IPS DF 6.9 (cell line): ENCODE data around the gene FBLN2.

Source experiments
- DNase-seq: peaks from one replicate; pipeline ENCODE4 v3.0.0-alpha.2; 2013; ENCODE audit warnings: low read depth, low spot score
- H3K27ac ChIP-seq: one replicate; pipeline ENCODE4 v1.5.1; 2013; ENCODE audit warnings: low read length, control low read depth
- H3K27me3 ChIP-seq: 2 replicates; pipeline ENCODE4 v1.6.1; 2013; ENCODE audit warnings: mild to moderate bottlenecking, low read length; ENCODE audit not compliant: control insufficient read depth, insufficient read depth
- H3K36me3 ChIP-seq: 2 replicates; pipeline ENCODE4 v1.6.1; 2013; ENCODE audit warnings: low read length; ENCODE audit not compliant: control insufficient read depth, insufficient read depth
- H3K4me1 ChIP-seq: 2 replicates; pipeline ENCODE4 v1.6.1; 2013; ENCODE audit warnings: low read length; ENCODE audit not compliant: control insufficient read depth, insufficient read depth
- H3K4me3 ChIP-seq: 2 replicates; pipeline ENCODE4 v1.5.1; 2013; ENCODE audit warnings: mild to moderate bottlenecking, low read length
- H3K9me3 ChIP-seq: 2 replicates; pipeline ENCODE4 v1.6.1; 2013; ENCODE audit warnings: low read length, inconsistent platforms; ENCODE audit not compliant: control insufficient read depth, insufficient read depth
- WGBS: extraction: QIAGEN DNeasy Blood & Tissue Kit; methylation state at CpG from one replicate; pipeline ENCODE4 v1.1.7; 2013; ENCODE audit warnings: mixed read lengths, missing lambda C conversion rate; ENCODE audit not compliant: insufficient read length, insufficient coverage; 5-methylcytosine and 5-hydroxymethylcytosine counted together

Gene FBLN2

DNA sequence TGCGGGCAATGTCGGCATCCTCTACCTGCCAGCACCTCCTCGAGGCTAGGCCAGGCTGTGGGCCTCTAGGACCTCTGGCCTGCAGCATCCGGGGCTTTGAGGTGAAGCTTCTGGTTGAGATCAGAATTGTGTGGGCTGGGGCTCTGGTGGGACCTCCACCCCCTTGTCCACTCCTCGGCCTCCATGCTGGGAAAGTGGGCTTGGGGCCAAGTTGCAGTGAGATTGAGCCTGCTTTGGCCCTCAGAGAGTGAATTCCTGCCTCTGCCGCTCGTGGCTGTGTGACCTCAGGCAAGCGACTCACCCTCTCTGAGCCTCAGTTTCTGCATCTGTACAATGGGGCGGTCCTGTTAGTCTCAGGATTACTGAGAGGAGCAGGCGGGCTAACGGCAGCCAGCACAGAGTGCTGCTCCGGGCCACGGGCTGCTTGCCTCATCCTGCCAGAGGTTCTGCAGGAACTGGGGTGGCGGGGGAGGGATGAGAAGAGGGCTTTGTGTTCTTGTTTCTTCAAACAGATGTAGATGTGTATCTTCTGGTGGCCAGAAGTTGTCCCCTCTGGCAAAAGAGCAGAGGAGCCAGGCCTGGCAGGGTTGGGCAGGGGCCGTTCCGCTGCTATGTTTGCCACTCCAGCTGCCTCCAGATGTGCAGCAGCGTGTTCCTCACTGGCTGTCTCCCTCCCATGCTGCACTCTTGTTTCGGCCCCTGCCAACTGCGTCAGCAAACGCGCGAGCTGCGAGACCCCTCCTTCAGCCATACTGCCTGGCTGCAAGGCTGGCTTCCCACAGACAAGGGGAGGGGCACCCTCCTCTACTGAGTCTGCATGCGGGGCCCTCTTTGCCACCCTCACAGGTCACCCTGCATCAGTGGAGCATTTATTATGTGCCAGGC is 33.7 kb downstream of the FBLN2 start:
- Histone ChIP-seq H3K36me3 (no peaks in the 10 kb centered on the region), H3K27ac (no peak overlapping the region), H3K9me3 (no peaks in the 10 kb centered on the region), H3K4me3 (no peak overlapping the region), H3K27me3 (no peaks in the 10 kb centered on the region), H3K4me1 (no peaks in the 10 kb centered on the region)
- no CpG with 5 or more reads among the region's 24 CpGs for WGBS
- no peak for DNase-seq

- Histone ChIP-seq H3K9me3 (no peaks in the 10 kb centered on the region), H3K4me1 (peaks cover 6% of the 10 kb centered on the region), H3K4me3 (no peak overlapping the region), H3K27ac (no peak overlapping the region), H3K27me3 (no peaks in the 10 kb centered on the region), H3K36me3 (no peaks in the 10 kb centered on the region)
- DNase-seq: no peak
- WGBS: no CpG with 5 or more reads among the region's 15 CpGs
Observed at GRCh38 chr3:13583251-13584180, 34.6 kb downstream of the FBLN2 start.

DNA sequence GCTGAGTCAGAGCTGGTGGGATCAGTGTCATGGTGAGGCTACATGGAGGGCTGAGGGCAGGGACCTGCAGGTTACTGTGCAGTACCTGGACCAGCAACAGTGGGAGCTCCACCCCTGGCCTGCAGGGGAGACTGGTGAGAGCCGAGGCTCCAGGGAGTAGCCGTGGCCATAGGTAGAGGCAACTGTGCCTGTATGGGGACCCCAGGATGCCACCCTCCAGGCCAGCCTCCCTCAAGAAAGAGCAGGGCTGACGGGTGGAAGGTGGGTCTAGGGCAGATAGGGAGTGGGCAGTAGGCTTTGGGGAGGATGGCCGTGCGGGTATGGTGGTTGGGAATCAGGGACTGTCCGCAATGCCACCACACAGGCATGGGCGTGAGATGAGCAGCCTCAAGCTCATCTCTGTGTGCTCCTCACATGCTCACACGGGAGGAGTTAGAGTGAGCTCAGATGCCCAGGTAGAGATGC is 35.5 kb downstream of the FBLN2 start:
- Histone ChIP-seq H3K9me3 (no peaks in the 10 kb centered on the region), H3K4me3 (no peak overlapping the region), H3K4me1 (peaks cover 6% of the 10 kb centered on the region), H3K36me3 (no peaks in the 10 kb centered on the region), H3K27me3 (no peaks in the 10 kb centered on the region), H3K27ac (no peak overlapping the region)
- no peak for DNase-seq
- WGBS: no CpG with 5 or more reads among the region's 8 CpGs

DNA sequence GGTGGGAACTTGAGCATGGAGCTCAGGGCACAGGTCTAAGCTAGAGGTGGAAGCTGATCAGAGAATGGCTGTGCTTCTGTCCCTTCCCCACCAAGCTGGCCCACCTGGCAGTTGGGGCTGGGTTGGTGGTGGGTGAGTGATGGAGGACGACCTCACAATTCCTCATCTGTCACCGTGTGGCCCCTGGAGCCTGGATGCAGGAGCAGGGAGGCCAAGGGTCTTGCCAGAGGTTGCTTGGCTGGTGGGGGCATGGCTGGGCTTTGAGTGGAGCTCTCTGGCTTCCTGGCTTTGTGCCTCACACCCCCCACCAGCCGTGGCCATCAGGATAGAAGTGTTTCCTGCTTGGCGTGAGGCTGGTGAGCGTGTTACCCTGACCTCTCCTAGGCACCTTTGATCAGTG is 36.0 kb downstream of the FBLN2 start:
- no peaks in the 10 kb centered on the region for H3K27me3 ChIP-seq
- H3K27ac ChIP-seq: no peak overlapping the region
- no peak for DNase-seq
- H3K9me3 ChIP-seq: no peaks in the 10 kb centered on the region
- peaks cover 6% of the 10 kb centered on the region for H3K4me1 ChIP-seq
- no peaks in the 10 kb centered on the region for H3K36me3 ChIP-seq
- no CpG with 5 or more reads among the region's 5 CpGs for WGBS
- no peak overlapping the region for H3K4me3 ChIP-seq

DNA sequence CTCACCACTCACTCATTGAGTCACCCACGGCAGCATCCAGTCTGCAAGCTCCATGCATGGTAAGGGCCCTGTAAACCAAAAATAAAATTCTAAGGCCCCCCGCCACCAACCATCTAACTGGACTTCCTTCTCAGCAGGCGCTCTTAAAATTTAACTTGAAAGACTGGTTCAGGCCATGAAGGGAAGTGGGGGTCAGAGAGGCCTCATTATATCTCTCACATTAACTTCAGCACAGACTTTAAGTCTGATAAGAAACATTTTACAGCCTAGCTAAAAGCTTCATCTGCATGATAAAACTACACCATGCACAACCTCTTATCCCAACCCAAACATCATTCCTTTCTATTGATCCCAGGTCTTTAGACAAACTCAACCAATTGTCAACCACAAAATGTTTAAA is 38.5 kb downstream of the FBLN2 start:
- no peak overlapping the region for H3K4me3 ChIP-seq
- no peak for DNase-seq
- no peaks in the 10 kb centered on the region for H3K9me3 ChIP-seq
- WGBS: no CpG with 5 or more reads among the region's 3 CpGs
- no peak overlapping the region for H3K27ac ChIP-seq
- H3K36me3 ChIP-seq: no peaks in the 10 kb centered on the region
- no peaks in the 10 kb centered on the region for H3K27me3 ChIP-seq
- H3K4me1 ChIP-seq: peaks cover 6% of the 10 kb centered on the region

- Histone ChIP-seq H3K27ac (no peak overlapping the region), H3K9me3 (no peaks in the 10 kb centered on the region), H3K4me3 (no peak overlapping the region), H3K4me1 (peaks cover 6% of the 10 kb centered on the region), H3K27me3 (no peaks in the 10 kb centered on the region), H3K36me3 (no peaks in the 10 kb centered on the region)
- WGBS: no CpG with 5 or more reads among the region's 16 CpGs
- no peak for DNase-seq
Observed at GRCh38 chr3:13588221-13588701, 39.3 kb downstream of the FBLN2 start.

DNA sequence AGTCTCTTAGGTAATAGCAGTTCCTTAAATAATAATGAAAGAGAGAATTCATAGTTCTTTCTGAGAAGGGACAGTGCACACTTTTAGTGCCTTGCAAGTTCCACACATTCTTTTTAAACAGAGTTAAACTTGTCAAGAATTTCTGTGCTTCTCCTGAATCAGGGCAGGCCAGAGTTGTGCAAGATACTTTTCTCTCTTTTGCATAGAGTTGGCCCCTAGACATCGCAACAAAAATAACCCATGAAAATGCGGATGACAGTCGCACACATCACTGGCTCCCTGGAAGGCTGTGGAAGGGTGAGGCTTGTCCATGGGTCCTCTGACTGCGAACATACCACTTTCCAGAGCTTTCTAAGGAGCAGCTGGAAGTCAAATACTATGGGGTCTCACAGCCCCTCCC is 40.1 kb downstream of the FBLN2 start:
- DNase-seq: no peak
- no peaks in the 10 kb centered on the region for H3K27me3 ChIP-seq
- H3K4me3 ChIP-seq: no peak overlapping the region
- no peak overlapping the region for H3K27ac ChIP-seq
- H3K9me3 ChIP-seq: no peaks in the 10 kb centered on the region
- no peaks in the 10 kb centered on the region for H3K36me3 ChIP-seq
- WGBS: no CpG with 5 or more reads among the region's 4 CpGs
- peaks cover 6% of the 10 kb centered on the region for H3K4me1 ChIP-seq

GRCh38 chr3:13590841-13591520 is 42.1 kb downstream of the FBLN2 start:
- DNase-seq: no peak
- H3K27ac ChIP-seq: no peak overlapping the region
- no peak overlapping the region for H3K4me3 ChIP-seq
- no peaks in the 10 kb centered on the region for H3K9me3 ChIP-seq
- peaks cover 6% of the 10 kb centered on the region for H3K4me1 ChIP-seq
- H3K27me3 ChIP-seq: no peaks in the 10 kb centered on the region
- WGBS: no CpG with 5 or more reads among the region's 3 CpGs
- no peaks in the 10 kb centered on the region for H3K36me3 ChIP-seq

GRCh38 chr3:13593615-13594014 is 44.7 kb downstream of the FBLN2 start:
- no peaks in the 10 kb centered on the region for H3K36me3 ChIP-seq
- WGBS: no CpG with 5 or more reads among the region's 10 CpGs
- no peak for DNase-seq
- no peaks in the 10 kb centered on the region for H3K9me3 ChIP-seq
- no peak overlapping the region for H3K4me3 ChIP-seq
- H3K27me3 ChIP-seq: no peaks in the 10 kb centered on the region
- H3K4me1 ChIP-seq: no peaks in the 10 kb centered on the region
- no peak overlapping the region for H3K27ac ChIP-seq

DNA sequence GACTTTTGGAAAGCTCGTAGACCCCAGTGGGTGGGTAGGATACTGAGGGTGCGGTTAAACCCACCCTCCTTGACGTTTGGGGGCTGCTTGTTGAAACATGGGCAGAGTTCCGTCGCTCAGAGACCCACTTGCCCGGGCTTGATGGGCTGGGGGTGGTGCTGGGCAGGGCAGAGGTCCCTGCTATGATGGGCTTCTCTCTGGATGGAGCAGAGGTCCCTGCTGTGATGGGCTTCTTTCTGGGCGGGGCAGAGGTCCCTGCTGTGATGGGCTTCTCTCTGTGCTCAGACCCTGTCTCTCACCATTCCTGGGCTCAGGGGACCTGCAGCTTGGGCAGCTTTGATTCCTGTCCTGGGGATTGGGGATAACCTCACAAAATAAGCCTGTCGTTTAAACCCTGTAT is 45.2 kb downstream of the FBLN2 start:
- no peak overlapping the region for H3K4me3 ChIP-seq
- H3K4me1 ChIP-seq: no peaks in the 10 kb centered on the region
- H3K27me3 ChIP-seq: no peaks in the 10 kb centered on the region
- WGBS: no CpG with 5 or more reads among the region's 8 CpGs
- DNase-seq: no peak
- H3K36me3 ChIP-seq: no peaks in the 10 kb centered on the region
- no peak overlapping the region for H3K27ac ChIP-seq
- no peaks in the 10 kb centered on the region for H3K9me3 ChIP-seq
